ENCODE results near the gene FAM118B. TPM values are rescaled to one million over a fixed set of nuclear protein-coding genes. Genes with fewer than 3 reads are reported as not detected.

FAM118B gene
- total and polyA plus RNA-seq, 8 donors, result 6.9 to 50.7 (median 23.5) TPM

GRCh38 chr11:126190792-126191191 is 20.8 kb upstream of the FAM118B start:
- 87 to 98% (median 94%) methylated on average over 11 to 14 of the region's 14 CpGs for WGBS, 5 donors
- Histone ChIP-seq H3K27me3 (no peaks in the 10 kb centered on the region), H3K27ac (no peak overlapping the region), H3K36me3 (peaks cover 10 to 81% (median 64%) of the 10 kb centered on the region in 4 donors), H3K9me3 (no peaks in the 10 kb centered on the region), H3K4me1 (peaks cover 0 to 17% (median 3%) of the 10 kb centered on the region in 4 donors), H3K4me3 (no peak overlapping the region)
- intact Hi-C loops (cut with DNase I; ENCODE audit: low total_unique reads), result loop anchor here (10.0 kb wide), 1 partner anchor 126 kb away; the partner anchor contains the start of gene CDON
- DNase-seq, result no peak
- TF ChIP-seq POLR2AphosphoS5 (IDR thresholded peaks at IDR 0.05) (no peak), POLR2A (IDR thresholded peaks at IDR 0.05) (no peak), CTCF (IDR thresholded peaks at IDR 0.05) (no peak), EP300 (IDR thresholded peaks at IDR 0.05) (no peak)

- H3K4me1 ChIP-seq, result peaks cover 0 to 17% (median 3%) of the 10 kb centered on the region in 4 donors
- WGBS, 5 donors, result 85 to 98% (median 91%) methylated on average over 8 to 11 of the region's 11 CpGs
- TF ChIP-seq CTCF (IDR thresholded peaks at IDR 0.05), result no peak
- TF ChIP-seq POLR2AphosphoS5 (IDR thresholded peaks at IDR 0.05), result no peak
- TF ChIP-seq EP300 (IDR thresholded peaks at IDR 0.05), result no peak
- TF ChIP-seq POLR2A (IDR thresholded peaks at IDR 0.05), result no peak
- H3K4me3 ChIP-seq, result no peak overlapping the region
- intact Hi-C loops (cut with DNase I; ENCODE audit: low total_unique reads), result loop anchor here (10.0 kb wide), 1 partner anchor 127 kb away; the partner anchor contains the start of gene CDON
- no peaks in the 10 kb centered on the region for H3K9me3 ChIP-seq
- no peak for DNase-seq
- peak overlapping the region in 1 of 5 donors; percentile 67 for H3K27ac ChIP-seq
- H3K36me3 ChIP-seq, result peaks cover 10 to 82% (median 71%) of the 10 kb centered on the region in 4 donors
- H3K27me3 ChIP-seq, result no peaks in the 10 kb centered on the region
These were observed 20.1 kb upstream of the FAM118B start for GRCh38 chr11:126191379-126192073.

GRCh38 chr11:126192361-126192760 is 19.2 kb upstream of the FAM118B start:
- Histone ChIP-seq H3K4me1 (peaks cover 0 to 17% (median 3%) of the 10 kb centered on the region in 4 donors), H3K9me3 (peaks cover 0 to 3% (median 0%) of the 10 kb centered on the region in 4 donors), H3K27me3 (no peaks in the 10 kb centered on the region), H3K4me3 (no peak overlapping the region), H3K27ac (peak overlapping the region in 2 of 5 donors; percentile 6 to 67), H3K36me3 (peaks cover 16 to 89% (median 80%) of the 10 kb centered on the region in 4 donors)
- 80 to 96% (median 94%) methylated on average over 6 to 7 of the region's 7 CpGs for WGBS, 5 donors
- no peak for DNase-seq
- intact Hi-C loops (cut with DNase I; ENCODE audit: low total_unique reads), result loop anchor here (10.0 kb wide), 1 partner anchor 128 kb away; the partner anchor contains the start of gene CDON
- TF ChIP-seq EP300 (IDR thresholded peaks at IDR 0.05), result no peak
- TF ChIP-seq CTCF (IDR thresholded peaks at IDR 0.05), result no peak
- no peak for TF ChIP-seq POLR2A (IDR thresholded peaks at IDR 0.05)
- TF ChIP-seq POLR2AphosphoS5 (IDR thresholded peaks at IDR 0.05), result no peak

- peak overlapping the region in 2 of 5 donors; percentile 6 to 67 for H3K27ac ChIP-seq
- peaks cover 0 to 17% (median 3%) of the 10 kb centered on the region in 4 donors for H3K4me1 ChIP-seq
- intact Hi-C loops (cut with DNase I; ENCODE audit: low total_unique reads), result loop anchor here (10.0 kb wide), 1 partner anchor 128 kb away; the partner anchor contains the start of gene CDON
- peaks cover 23 to 89% (median 87%) of the 10 kb centered on the region in 4 donors for H3K36me3 ChIP-seq
- no peak for DNase-seq
- no peaks in the 10 kb centered on the region for H3K27me3 ChIP-seq
- peaks cover 0 to 5% (median 0%) of the 10 kb centered on the region in 4 donors for H3K9me3 ChIP-seq
- no peak overlapping the region for H3K4me3 ChIP-seq
- TF ChIP-seq EP300 (IDR thresholded peaks at IDR 0.05), result no peak
- no peak for TF ChIP-seq POLR2A (IDR thresholded peaks at IDR 0.05)
- no peak for TF ChIP-seq CTCF (IDR thresholded peaks at IDR 0.05)
- no peak for TF ChIP-seq POLR2AphosphoS5 (IDR thresholded peaks at IDR 0.05)
- 90 to 97% (median 93%) methylated on average over 10 to 16 of the region's 16 CpGs for WGBS, 5 donors
These were observed 18.5 kb upstream of the FAM118B start for GRCh38 chr11:126193038-126193478.

Measured in stomach (tissue), 9 donors.